K562 (cell line): ENCODE data around the gene MTA1. TPM values are rescaled to one million over a fixed set of nuclear protein-coding genes. Genes with fewer than 3 reads are reported as not detected.
A peak's percentile ranks its signal among the peaks of the same experiment; 100 is the strongest.

ENCODE experiments used
- ADNP ChIP-seq: fragments of 200-800 bp; sonication (Bioruptor generic); IDR thresholded peaks from 2 replicates; pipeline ENCODE4 v1.6.1; 2016; ENCODE audit warnings: missing genetic modification characterization, missing compliant biosample characterization
- BHLHE40 ChIP-seq: IDR thresholded peaks from 2 replicates; pipeline ENCODE4 v1.6.1; 2011; ENCODE audit warnings: low read length, improper control_type of control experiment
- DDX20 ChIP-seq: fragments of 450-650 bp; IDR thresholded peaks from 2 replicates; pipeline ENCODE4 v1.6.1; 2016; ENCODE audit warnings: missing genetic modification characterization, low read depth, mild to moderate bottlenecking, missing compliant biosample characterization, moderate library complexity
- ETV6 ChIP-seq, 3 experiments: fragments of 150-350 bp in 1 of 3; sonication (generic) in 1 of 3; formaldehyde crosslinking in 1 of 3; IDR thresholded peaks; 2 replicates each; pipeline versions ENCODE4 v1.6.1 to v1.8.0; 2014 to 2022; ENCODE audit warnings: borderline replicate concordance in 2 of 3, low read depth in 2 of 3, antibody characterized with exemption in 1 of 3, low read length in 1 of 3, mild to moderate bottlenecking in 1 of 3, missing genetic modification reagents in 1 of 3
- HMGN3 ChIP-seq: IDR thresholded peaks from 2 replicates; pipeline ENCODE4 v1.6.1; 2011; ENCODE audit warnings: borderline replicate concordance, low read depth, mild to moderate bottlenecking, mixed read lengths, low read length; ENCODE audit not compliant: insufficient read length; ENCODE audit errors: extremely low read depth
- MEF2A ChIP-seq: IDR thresholded peaks from 2 replicates; pipeline ENCODE4 v1.6.1; 2011; ENCODE audit warnings: low read depth, mild to moderate bottlenecking, low read length, moderate library complexity; ENCODE audit not compliant: control insufficient read depth
- MEF2D ChIP-seq: conservative IDR thresholded peaks from 2 replicates; pipeline ENCODE4 v1.6.1; 2016; ENCODE audit warnings: low read depth, missing genetic modification characterization, missing compliant biosample characterization
- TAF1 ChIP-seq: IDR thresholded peaks from 2 replicates; pipeline ENCODE4 v1.6.1; 2011; ENCODE audit warnings: mild to moderate bottlenecking, low read length, moderate library complexity; ENCODE audit not compliant: insufficient read depth, control insufficient read depth, severe bottlenecking; ENCODE audit errors: extremely low read depth
- TCFL5 ChIP-seq: fragments of 250-450 bp; sonication (Bioruptor Pico); conservative IDR thresholded peaks from 2 replicates; pipeline ENCODE4 v1.6.1; 2021; ENCODE audit warnings: mild to moderate bottlenecking, moderate library complexity, matching md5 sums
- TRIM24 ChIP-seq, 2 experiments: fragments of 450-650 bp; IDR thresholded peaks; 2 replicates each; pipeline ENCODE4 v1.6.1; 2016
- TSC22D4 ChIP-seq: fragments of 450-650 bp; IDR thresholded peaks from 2 replicates; pipeline ENCODE4 v1.6.1; 2016; ENCODE audit warnings: missing genetic modification characterization, missing biosample characterization, control low read depth
- WHSC1 ChIP-seq: IDR thresholded peaks from one replicate; pipeline ENCODE4 v1.6.1; 2012; ENCODE audit warnings: low read length, control low read depth, inconsistent platforms
- ZBTB8A ChIP-seq: fragments of 450-650 bp; IDR thresholded peaks from 2 replicates; pipeline ENCODE4 v1.6.1; 2018; ENCODE audit warnings: mild to moderate bottlenecking, moderate library complexity; ENCODE audit not compliant: partially characterized antibody
- ZNF134 ChIP-seq: fragments of 250-450 bp; sonication (Bioruptor Pico); conservative IDR thresholded peaks from 2 replicates; pipeline ENCODE4 v1.4.0; 2020
- ZNF274 ChIP-seq: IDR thresholded peaks from 2 replicates; pipeline ENCODE4 v1.6.1; 2011; ENCODE audit warnings: low read depth, mild to moderate bottlenecking, low read length, moderate library complexity, borderline replicate concordance
- polyA plus RNA-seq, 8 experiments: library from polyadenylated mRNA; depleted of rRNA in 4 of 8; stranded (reverse) in 5 of 8; unstranded in 3 of 8; fragments of >200 nt; fragmentation: Nextera tagmentation in 2 of 8; fragmentation: Illumina TruSeq in 1 of 8; extraction: Ambion mirVana in 2 of 8; extraction: Trizol in 1 of 8; gene quantifications; 2 replicates each; pipeline versions ENCODE4 v1.2.1 to v1.2.3, GENCODE V29; 2011 to 2014; ENCODE audit warnings: inconsistent platforms in 1 of 8, missing spikeins in 1 of 8
- total RNA-seq, 7 experiments: library from RNA; depleted of rRNA in 6 of 7; stranded (reverse); fragments of >200 nt in 6 of 7; fragmentation: Illumina TruSeq in 2 of 7; extraction: Trizol in 2 of 7; gene quantifications; 2 replicates each; pipeline versions ENCODE4 v1.2.1 to v1.2.3, GENCODE V29; 2011 to 2021; ENCODE audit warnings: low replicate concordance in 1 of 7
- TF ChIP-seq, protein P1 (sequence below): fragments of 450-650 bp; conservative IDR thresholded peaks from 2 replicates; pipeline ENCODE4 v1.6.1; 2016; ENCODE audit warnings: missing genetic modification characterization, low read depth, mild to moderate bottlenecking, control low read depth, missing compliant biosample characterization
- TF ChIP-seq, protein P2 (sequence below): conservative IDR thresholded peaks from 2 replicates; pipeline ENCODE4 v1.6.1; 2011; ENCODE audit warnings: low read depth, mild to moderate bottlenecking, low read length; ENCODE audit not compliant: control insufficient read depth
- TF ChIP-seq, protein P3 (sequence below): sonication (generic); formaldehyde crosslinking; IDR thresholded peaks from 2 replicates; pipeline ENCODE4 v1.8.0; 2022; ENCODE audit warnings: missing genetic modification reagents, mild to moderate bottlenecking, moderate library complexity, borderline replicate concordance
- TF ChIP-seq, protein P4 (sequence below): sonication (generic); formaldehyde crosslinking; IDR thresholded peaks from 2 replicates; pipeline ENCODE4 v1.8.0; 2022; ENCODE audit warnings: mild to moderate bottlenecking, missing genetic modification reagents

MTA1 gene
- total and polyA plus RNA-seq, 9 of the 15 experiments (the other 6 are each of a cell fraction or from before 2014, with no cell fraction given), result 0.13 to 118 (median 32.3) TPM

DNA sequence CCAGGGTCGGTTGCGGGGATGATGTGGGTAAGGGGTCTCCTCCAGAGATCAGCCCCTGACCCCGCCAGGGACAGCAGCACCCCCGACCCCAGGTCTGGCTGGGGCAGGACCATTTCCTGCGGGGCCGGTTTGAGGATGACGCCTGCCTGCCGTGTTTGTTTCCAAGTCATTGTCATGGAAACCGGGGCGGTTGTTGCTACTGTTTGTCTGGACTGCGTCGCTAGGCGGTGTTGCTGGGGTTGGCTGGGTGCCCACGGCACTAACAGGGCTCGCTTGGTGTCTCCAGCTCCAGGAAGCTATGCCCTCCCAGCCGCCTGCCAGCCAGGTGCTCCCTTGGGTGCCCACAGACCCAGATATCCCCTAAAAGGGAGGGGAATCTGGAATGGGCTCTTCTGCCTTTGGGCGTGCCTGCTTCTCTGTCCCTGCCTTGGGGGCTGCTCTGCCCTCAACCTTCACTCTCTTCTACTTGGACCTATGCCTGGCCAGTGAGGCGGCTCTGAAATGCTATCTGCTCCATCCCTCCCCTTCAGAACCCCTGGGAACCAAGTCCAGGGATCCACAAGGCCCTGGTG, 62.3 kb downstream of the MTA1 start (continued):
- TF ChIP-seq, protein P1, sequence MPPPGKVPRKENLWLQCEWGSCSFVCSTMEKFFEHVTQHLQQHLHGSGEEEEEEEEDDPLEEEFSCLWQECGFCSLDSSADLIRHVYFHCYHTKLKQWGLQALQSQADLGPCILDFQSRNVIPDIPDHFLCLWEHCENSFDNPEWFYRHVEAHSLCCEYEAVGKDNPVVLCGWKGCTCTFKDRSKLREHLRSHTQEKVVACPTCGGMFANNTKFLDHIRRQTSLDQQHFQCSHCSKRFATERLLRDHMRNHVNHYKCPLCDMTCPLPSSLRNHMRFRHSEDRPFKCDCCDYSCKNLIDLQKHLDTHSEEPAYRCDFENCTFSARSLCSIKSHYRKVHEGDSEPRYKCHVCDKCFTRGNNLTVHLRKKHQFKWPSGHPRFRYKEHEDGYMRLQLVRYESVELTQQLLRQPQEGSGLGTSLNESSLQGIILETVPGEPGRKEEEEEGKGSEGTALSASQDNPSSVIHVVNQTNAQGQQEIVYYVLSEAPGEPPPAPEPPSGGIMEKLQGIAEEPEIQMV (tag), result no peak
- TF ChIP-seq TAF1 (no peak), MEF2A (no peak), TCFL5 (CRISPR knock-in tag) (no peak), ZNF134 (CRISPR knock-in tag) (no peak), DDX20 (tag) (no peak), WHSC1 (no peak), ZBTB8A (no peak), TRIM24 (IDR thresholded peaks at IDR 0.05) (no peak), BHLHE40 (0 out of 2 replicates have a peak, but pooled peaks have one; percentile 5), HMGN3 (peak; percentile 58), MEF2D (tag) (no peak), TSC22D4 (tag) (no peak), ADNP (no peak), ETV6 (IDR thresholded peaks at IDR 0.05; ENCODE audit: borderline replicate concordance in 1 of 2, low read depth in 2 of 2, low read length in 1 of 2) (no peak), ETV6 (CRISPR knock-in tag; IDR thresholded peaks at IDR 0.05; ENCODE audit: borderline replicate concordance) (no peak), ZNF274 (no peak)
- TF ChIP-seq, protein P2, sequence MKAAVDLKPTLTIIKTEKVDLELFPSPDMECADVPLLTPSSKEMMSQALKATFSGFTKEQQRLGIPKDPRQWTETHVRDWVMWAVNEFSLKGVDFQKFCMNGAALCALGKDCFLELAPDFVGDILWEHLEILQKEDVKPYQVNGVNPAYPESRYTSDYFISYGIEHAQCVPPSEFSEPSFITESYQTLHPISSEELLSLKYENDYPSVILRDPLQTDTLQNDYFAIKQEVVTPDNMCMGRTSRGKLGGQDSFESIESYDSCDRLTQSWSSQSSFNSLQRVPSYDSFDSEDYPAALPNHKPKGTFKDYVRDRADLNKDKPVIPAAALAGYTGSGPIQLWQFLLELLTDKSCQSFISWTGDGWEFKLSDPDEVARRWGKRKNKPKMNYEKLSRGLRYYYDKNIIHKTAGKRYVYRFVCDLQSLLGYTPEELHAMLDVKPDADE, result no peak
- TF ChIP-seq, protein P3, sequence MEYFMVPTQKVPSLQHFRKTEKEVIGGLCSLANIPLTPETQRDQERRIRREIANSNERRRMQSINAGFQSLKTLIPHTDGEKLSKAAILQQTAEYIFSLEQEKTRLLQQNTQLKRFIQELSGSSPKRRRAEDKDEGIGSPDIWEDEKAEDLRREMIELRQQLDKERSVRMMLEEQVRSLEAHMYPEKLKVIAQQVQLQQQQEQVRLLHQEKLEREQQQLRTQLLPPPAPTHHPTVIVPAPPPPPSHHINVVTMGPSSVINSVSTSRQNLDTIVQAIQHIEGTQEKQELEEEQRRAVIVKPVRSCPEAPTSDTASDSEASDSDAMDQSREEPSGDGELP (CRISPR knock-in tag), result 0 out of 2 replicates have a peak, but pooled peaks have one; percentile 11
- TF ChIP-seq, protein P4, sequence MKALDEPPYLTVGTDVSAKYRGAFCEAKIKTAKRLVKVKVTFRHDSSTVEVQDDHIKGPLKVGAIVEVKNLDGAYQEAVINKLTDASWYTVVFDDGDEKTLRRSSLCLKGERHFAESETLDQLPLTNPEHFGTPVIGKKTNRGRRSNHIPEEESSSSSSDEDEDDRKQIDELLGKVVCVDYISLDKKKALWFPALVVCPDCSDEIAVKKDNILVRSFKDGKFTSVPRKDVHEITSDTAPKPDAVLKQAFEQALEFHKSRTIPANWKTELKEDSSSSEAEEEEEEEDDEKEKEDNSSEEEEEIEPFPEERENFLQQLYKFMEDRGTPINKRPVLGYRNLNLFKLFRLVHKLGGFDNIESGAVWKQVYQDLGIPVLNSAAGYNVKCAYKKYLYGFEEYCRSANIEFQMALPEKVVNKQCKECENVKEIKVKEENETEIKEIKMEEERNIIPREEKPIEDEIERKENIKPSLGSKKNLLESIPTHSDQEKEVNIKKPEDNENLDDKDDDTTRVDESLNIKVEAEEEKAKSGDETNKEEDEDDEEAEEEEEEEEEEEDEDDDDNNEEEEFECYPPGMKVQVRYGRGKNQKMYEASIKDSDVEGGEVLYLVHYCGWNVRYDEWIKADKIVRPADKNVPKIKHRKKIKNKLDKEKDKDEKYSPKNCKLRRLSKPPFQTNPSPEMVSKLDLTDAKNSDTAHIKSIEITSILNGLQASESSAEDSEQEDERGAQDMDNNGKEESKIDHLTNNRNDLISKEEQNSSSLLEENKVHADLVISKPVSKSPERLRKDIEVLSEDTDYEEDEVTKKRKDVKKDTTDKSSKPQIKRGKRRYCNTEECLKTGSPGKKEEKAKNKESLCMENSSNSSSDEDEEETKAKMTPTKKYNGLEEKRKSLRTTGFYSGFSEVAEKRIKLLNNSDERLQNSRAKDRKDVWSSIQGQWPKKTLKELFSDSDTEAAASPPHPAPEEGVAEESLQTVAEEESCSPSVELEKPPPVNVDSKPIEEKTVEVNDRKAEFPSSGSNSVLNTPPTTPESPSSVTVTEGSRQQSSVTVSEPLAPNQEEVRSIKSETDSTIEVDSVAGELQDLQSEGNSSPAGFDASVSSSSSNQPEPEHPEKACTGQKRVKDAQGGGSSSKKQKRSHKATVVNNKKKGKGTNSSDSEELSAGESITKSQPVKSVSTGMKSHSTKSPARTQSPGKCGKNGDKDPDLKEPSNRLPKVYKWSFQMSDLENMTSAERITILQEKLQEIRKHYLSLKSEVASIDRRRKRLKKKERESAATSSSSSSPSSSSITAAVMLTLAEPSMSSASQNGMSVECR (CRISPR knock-in tag), result no peak
